ENCODE results near the gene WDR45B. TPM values are rescaled to one million over a fixed set of nuclear protein-coding genes. Genes with fewer than 3 reads are reported as not detected.
"Not testable (repeated sequence)": the region's sequence is repeated elsewhere in the genome, so short reads cannot be mapped to it uniquely, and the experiment has no call there.

Gene WDR45B
- total RNA-seq, 1 donor from 2014 or later, result 63.8 TPM

DNA sequence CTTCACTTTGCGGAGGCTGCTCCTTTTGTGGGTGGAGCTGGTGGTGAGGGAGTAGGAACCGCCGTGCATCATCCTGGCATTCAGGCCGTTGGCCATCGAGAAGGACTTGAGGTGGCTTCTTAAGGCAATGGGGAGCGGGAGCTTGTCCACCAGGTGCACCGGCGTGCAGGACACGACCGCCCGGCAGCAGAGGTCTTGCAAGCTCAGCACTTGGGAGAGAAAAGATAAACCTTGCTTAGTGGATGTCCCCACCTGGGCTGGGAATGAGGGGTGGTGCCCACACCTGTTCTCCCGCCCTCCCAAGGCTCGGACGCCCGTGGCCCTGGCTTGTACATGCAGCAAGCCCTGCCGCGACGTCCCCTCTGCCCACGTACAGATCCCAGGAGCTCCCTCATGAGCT lies 9.7 kb upstream of the WDR45B start:
- ATAC-seq, result no peak

DNA sequence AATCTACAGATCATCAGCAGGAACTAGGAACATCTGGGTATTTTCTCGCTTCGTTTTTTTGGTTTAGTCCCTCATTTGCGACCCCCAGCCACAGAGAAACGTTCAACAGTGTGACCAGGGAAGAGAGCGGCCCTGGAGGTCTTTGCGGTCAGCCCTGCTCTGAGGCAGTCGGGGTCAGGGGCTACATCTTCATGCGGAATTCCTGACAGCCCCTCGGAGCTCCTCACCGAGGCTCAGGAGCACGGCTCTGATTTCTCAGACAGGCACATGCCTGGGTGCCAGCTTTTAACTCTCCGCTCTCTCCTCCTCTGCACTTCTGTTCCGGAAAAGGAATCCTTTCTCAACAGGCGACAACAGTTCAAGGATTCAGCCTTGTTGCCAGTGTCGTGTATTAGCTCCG lies 8.0 kb upstream of the WDR45B start:
- no peak for ATAC-seq

DNA sequence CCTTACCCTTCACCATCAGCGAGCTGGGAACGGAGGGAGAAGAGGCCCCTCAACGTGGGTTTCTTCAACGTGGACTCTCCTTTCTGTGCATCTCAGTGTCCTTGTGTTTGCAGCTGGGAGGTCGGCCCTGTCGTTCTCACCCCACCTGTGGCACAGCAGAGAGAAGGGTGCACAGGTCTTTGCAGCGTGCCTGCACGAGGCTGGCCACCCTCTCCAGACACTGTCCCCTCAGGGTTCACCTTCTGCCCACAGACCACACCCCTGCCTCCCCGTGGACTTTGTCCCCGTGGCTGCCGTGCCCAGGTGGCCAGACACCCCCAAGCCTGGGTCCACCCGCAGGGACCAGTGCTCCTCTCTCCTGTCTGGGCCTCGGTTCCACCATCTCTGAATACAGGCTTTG lies 7.3 kb upstream of the WDR45B start:
- ATAC-seq, result peak; percentile 7

DNA sequence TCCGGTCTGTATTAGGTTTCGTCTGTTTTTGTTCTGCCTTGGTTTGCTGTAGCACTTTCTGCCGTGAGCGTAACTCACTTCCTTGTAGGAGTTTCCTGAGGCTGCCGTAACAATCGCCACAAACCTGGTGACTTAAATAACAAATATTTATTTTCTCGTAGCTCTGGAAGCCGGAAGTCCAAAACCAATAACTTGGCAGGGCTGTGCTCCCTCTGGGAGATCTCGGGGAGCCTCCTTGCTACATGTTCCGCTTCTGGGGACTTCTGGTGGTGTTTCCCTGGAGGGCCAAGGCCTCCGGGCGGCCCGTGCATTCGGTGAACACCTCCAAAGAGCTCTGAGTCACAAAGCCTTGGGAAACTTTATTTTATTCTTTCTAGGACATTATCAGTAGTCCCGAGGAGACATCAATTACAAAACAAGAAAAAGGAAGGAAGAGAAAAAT lies 6.8 kb upstream of the WDR45B start:
- no peak for ATAC-seq

DNA sequence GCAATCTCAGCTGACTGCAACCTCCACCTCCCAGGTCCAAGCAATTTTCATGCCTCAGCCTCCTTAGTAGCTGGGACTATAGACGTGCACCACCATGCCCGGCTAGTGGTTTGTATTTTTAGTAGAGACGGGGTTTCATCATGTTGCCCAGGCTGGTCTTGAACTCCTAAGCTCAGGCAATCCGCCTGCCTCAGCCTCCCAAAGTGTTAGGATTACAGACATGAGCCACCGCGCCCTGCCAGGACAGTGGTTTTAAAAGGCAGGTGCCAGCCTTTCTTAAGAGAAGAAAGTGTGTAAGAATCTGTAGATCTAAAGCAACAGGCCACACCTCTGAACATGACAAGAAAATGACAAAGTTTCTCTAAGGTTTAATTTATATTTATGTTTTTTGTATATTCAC lies 6.4 kb upstream of the WDR45B start:
- ATAC-seq, result not testable (repeated sequence)

DNA sequence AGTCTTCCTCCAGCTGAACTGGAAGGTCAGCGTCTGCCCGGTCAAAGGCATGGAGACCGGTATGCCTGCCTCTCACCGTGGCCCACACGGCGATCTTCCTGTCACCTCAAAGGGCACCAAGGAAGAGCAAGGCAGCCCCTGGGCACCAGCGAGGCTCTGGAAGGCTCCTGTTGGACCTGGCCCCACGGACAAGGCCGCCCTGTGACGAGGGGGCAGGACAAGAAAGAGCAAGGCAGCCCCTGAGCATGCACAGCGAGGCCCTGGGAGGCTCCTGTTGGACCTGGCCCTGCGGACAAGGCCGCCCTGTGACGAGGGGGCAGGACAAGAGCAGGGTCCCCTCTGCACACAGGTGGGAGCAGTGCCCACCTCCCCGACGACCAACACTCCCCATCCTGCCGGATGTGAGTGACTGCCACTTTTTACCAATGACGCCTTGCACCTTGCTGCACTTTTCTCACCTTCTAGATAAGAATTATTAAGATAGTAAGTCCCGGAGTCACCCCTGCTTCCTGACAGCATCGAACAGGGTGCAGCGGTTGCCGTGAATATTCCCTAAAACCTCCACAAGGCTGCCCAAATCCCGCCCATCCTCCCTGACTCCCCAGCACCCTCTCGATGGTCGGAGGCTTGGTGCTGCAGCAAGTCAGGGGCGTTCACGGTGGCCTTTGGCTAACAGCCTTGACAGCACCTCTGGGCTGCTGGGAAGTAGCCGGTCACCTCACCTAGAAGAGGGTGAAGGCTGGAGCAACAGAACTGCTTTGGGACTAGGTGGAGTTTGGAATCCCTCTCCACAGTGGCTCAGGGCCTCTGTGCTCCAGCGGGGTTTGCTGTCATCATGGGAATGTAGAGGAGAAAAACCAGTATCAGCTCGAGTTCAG lies 5.6 kb upstream of the WDR45B start:
- no peak for ATAC-seq

DNA sequence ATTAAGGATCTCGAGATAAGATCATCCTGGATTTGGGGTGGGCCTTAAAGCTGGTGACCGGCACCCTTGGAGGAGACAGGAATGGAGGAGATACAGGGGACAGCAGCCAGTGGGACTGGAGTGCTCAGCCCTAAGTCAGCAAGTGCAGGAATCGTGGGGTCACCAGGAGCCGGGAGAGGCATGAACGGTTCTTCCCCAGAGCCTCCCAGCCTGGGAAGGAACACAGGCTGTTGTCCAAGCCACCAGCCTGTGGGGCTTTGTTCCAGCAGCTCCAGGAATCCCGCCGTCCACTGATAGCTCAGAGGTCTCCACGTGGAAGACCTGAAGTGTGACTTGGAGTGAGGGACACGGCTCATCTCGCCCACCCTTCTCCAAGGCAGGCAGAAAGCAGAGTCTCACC lies 2.5 kb upstream of the WDR45B start:
- ATAC-seq, result no peak

DNA sequence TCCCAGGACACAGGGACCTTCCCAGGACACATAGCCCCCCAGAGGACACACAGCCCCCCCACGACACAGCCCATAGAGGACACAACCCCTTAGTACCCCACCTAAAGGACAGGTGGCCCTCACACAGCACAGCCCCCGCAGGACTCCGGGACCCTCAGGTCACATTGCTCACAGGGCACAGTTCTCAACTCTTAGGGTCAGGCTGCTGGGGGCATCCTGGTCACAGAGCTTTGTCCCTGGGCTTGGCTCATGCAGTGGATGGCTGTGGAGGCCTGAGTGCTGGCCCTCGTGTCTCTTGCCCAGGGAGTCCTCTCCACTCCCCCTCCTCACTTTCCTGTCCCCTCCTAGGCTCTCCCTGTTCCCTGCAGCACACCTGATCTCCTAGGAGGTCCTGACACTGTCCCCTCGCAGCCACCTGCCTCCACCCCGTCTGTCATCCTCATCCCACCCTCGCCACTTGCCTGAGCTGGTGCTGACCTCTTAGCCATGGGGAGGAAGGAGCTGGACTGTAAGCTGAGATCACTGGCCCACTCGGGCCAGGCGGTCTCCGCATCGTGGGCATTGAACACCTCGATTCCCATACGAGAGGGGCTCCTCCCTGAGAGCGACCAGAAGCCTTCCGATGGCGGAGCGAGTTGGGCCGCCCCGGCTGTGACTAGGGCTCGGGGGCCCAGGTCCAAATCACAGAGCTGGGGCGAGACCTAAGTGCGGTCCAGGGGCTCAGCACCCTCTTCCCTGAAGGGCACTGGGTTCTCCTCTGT lies 1.4 kb upstream of the WDR45B start:
- no peak for ATAC-seq

DNA sequence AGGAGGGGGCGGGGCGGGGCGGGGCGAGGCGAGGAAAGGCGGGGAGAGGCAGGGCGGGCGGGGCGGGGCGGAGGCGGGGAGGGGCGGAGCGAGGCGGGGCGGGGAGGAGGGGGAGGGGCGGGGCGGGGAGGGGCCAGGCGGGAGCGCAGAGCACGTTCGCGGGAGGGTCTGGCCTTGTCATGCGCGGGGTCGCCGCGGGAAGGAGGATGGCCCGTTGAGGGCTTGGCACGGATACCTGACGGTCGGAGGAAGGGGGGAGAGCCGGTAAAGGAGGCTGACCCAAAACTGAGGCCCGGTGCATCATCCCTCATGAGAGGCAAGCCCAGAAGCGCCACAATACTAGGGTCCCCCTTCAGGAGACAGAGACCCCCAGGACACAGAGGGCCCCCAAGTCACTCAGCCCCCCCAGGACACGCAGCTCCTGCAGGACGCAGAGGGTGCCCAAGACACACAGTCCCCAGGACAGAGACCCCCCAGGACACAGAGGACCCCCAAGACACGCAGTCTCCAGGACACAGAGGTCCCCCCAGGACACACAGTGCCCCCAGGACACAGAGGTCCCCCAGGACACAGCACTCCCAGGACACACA lies 593 bp upstream of the WDR45B start:
- ATAC-seq, result peak; percentile 21

DNA sequence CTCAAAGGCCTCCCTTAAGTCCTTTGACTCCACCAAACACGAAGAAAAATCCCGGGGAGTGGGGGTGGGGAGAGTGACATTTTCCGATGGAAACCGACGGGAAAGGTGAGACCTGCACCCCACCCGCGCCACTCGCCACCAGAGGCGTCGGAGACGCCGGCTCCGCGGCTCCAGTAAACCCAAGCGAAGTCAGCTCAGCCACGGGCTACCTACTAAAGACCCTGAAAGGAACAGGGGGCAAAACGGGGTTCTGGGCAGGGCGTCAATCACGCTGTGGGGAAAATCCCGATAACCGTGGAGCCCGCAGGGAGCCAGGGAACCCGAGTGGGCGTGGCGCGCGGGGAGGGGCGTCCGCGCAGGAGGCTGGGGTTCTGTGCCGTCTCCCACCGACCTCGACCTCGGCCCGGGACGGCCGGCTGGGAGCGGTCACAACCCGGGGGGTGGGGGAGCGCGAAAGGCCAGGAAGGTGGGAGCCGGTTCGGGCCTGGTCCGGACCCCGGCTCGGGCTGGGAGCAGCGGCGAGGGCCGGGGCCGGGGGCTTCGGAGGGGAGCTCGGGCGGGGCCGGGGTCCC lies 565 bp downstream of the WDR45B start:
- ATAC-seq, result peak; percentile 44

DNA sequence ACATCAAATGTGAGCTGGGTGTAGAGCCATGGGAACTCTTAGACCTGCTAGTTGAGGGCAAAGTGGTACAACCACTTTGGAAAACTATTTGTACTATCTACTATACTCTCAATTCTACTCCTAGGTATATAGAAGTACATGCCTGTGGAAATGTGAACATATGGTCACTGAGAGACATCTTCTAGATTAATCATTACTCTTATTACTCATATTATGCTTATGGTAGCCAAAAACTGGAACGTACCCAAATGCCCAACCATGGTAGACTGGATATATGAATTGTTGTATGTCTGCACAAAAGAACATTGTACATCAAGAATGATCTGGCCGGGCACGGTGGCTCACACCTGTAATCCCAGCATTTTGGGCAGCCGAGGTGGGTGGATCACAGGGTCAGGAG lies 2.7 kb downstream of the WDR45B start:
- ATAC-seq, result no peak

DNA sequence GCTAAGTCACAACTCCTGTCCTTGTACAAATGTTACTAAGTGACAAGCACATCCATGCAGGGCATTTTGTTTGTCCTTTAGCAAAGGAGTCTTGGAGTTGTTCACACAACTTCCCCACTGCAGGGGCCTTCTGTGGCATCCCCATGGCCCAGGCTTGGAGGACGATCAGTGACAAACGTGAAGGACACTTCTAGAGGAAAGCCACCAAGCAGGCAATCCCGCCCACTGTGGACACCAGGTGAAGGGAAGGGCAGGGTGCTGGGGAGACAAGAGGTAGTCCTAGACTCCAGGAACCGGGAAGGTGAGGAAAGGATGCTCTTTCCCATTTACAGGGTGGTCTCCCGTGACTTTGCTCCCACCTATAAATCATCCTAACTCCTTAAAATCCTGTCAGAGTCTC lies 4.1 kb downstream of the WDR45B start:
- ATAC-seq, result no peak

DNA sequence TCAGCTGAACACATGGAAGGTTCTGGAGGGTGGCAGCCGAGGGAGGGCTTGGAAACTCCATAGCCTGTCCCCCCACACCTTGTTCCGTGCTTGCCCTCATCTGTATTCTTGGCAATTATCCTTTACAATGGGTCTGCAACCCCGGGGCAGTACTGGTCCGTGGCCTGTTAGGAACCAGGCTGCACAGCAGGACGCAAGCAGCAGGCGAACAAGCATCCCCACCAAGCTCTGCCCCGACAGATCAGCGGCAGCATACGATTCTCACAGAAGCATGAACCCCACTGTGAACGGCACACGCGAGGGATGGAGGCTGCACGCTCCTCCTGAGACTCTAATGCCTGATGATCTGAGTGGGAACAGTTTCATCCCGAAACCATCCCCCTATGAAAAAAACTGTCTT lies 6.2 kb downstream of the WDR45B start:
- ATAC-seq, result no peak

DNA sequence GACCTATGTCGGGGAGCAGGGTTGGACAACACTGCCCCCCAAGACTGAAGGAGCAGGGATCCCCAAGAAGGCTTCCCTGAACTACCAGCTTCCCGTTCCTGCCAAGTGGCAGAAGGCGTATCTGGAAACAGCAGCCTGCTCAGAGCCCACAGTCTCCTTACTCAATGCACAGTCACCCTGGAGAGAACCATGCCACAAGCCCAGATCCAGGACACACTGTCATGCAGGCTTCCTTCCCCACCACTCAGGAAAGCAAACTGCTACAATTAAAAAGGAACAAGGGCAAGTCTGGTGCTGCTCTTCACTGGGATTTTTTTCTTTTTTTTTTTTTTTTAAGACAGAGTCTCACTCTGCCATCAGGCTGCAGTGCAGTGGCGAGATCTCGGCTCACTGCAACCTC lies 8.2 kb downstream of the WDR45B start:
- peak; percentile 5 for ATAC-seq

DNA sequence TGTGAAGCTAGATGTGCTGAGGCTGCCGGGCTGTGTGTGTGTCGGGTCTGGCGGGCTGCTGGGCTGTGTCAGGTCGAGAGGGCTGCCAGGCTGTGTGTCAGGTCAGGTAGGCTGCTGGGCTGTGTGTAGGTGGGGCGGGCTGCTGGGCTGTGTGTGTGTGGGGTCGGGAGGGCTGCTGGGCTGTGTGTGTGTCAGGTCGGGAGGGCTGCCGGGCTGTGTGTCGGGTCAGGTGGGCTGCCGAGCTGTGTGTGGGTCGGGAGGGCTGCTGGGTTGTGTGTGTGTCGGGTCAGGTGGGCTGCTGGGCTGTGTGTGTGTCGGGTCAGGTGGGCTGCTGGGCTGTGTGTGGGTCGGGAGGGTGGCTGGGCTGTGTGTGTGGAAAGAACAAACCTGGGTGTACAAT lies 8.6 kb downstream of the WDR45B start:
- peak; percentile 40 for ATAC-seq

DNA sequence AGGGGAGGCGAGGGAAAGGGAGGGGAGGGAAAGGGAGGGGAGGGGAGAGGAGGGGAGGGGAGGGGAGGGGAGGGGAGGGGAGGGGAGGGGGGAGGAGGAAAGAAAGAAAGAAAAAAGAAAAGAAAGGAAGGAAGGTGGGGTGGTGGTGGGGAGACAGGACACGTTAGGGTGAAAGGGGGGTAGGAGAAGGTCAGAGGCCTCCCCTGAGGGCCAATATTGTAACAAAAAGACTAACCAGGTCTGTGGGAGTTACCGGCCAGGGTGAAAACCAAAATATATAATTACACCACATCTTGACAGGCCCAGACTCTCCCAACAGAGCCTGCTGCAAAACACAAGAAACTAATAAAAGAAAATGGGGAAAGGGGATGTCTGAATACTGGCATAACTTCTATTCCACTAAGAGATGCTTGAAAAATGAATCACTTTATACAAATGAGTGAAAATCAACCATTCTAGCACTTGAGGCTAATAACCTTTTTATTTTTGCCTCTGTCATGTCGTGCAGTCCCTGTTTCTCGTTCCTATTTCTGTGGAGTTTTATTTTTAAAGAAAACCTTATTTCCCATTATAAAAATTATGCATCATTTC lies 10.0 kb downstream of the WDR45B start:
- ATAC-seq, result no peak

DNA sequence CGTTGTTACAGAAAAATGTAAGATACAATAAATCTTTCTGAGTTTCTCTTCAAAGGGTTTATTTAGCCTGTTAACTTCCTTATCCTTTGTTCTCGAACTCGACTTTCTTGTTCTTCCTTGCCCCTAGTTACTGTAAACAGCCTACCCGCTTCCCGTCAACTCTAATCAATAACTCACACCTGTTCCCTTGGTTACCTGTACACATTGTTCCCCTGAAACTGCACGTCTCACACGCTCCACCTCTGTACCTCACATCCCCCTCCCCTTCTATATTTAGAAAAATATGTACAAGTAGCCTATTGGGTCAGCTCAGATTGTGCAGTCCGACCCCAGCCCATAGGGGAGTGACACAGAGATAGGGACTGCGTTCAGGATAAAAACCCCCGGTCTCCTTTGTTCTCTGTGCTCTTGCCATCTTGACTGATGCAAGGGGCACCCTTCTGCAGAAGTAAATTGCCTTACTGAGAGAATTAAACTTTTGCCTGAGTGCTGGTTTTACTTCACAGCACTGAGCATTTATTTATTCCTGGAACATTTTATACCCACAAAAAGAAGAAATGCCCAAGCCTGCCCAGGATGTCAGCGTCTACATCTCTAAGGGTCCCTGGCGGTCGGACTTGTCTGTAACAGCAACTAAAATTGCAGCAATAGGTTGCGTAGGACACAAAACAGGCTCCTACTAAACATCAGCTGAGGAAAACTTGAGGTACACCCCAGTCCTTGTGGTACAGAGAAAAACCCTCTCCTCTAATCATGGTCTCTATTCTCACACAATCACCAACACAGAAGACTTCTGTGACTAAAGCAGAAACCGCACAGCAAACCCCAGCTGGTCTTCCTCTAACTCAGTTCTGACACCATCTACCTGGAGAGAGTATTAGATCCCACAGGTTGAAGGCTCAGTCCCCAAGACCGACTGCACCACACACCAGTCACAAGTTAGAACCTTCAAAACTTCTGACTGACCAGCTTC lies 11.3 kb downstream of the WDR45B start:
- peak; percentile 73 for ATAC-seq

DNA sequence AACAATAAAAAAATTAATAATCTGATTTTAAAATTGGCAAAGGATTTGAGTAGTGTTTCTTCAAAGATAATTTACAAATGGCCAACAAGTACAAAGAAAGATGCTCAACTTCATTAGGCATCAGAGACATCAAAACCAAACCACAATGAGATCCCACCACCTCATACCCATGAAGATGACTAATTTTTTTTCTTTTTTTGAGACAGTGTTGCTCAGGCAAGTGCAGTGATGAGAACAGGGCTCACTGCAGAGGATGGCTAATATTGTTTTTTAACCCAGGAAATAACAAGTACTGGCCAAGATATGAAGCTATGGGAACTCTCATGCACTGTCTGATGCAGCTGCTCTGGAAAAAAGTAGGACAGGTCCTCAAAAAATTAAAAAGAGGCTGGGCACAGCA lies 14.9 kb downstream of the WDR45B start:
- no peak for ATAC-seq

DNA sequence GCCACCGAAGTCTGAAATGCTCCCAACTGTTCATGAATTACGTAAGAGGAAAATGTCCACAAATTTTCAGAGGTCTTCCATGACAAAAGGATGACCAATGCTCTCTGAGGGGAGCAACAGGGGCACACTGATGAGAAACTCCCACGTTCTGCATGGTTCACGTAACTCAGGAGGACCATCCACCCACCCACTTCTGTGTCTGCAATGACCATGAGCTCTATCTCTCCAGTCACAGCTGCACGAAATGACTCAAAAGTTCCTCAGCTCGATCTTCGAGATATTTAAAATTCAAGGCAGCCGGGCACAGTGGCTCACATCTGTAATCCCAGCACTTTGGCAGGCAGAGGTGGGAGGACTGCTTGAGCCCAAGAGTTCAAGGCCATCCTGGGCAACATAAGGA lies 15.8 kb downstream of the WDR45B start:
- ATAC-seq, result no peak

DNA sequence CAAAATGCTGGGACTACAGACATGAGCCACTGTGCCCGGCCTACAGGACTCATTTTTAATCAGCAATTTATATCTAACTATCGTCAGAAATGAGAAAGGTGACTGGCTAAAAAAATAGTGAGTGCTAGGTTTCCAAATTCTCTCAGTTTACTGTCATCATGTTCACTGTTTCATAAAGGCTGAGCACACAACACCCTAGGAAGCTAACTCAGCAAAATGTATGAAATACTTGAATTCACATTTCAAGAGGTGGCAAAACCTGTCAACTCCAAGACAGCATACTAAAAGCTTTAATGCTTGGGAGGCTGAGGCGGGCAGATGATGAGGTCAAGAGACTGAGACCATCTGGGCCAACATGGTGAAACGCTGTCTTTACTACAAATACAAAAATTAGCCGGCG lies 16.7 kb downstream of the WDR45B start:
- ATAC-seq, result no peak

DNA sequence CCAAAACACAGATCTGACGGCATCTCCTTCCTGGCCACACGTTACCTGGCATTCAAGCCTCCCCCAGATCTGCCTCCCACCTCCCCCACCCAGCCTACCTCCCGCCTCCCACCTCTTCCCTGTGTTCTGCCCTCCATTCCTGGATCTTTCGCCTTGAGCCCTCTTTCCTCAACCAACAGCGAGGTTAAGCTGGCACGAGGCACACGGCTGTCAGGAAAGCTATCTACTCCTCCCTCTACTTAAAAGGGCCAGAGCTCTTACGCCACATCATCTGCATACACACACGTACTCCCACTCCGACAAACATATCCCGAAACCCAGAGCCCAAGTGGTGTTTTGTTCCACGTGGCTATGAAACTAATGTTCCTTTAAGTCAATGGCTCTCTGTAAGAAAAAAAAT lies 18.0 kb downstream of the WDR45B start:
- ATAC-seq, result no peak

DNA sequence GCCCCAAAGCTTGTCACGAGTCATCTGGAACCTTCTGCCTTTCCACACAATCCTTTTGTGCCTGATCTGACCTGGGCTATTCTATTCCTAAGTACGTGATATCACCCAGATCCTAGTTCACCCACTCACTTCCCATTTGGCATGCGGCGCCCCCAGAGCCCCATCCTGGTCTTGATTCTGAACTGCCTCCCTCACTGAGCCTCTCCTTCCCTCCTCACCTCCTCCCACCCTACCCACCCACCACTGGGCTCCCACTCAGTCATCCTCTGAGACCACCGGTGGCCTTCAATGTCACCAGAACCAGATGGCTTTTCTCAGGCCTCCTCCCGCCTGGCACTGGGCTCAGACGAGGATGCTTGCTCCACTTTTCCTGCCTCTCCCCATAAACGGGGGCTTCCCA lies 18.5 kb downstream of the WDR45B start:
- ATAC-seq, result no peak
